Lower lobe of right lung (tissue), 2 donors: ENCODE results near the gene NCK2. TPM values are rescaled to one million over a fixed set of nuclear protein-coding genes. Genes with fewer than 3 reads are reported as not detected.
A peak's percentile ranks its signal among the peaks of the same experiment; 100 is the strongest.

Source experiments
- ATAC-seq, 2 donors: fragments of 200-7000 bp; cut with Tn5 transposase; one replicate each; pipeline ENCODE4 v1.9.1; 2020 to 2022; ENCODE audit warnings: mild to moderate bottlenecking in 2 of 2, moderate library complexity in 2 of 2
- DNase-seq: peaks from one replicate; pipeline ENCODE4 v3.0.0-alpha.2; 2020
- H3K27ac ChIP-seq: fragments of 200-600 bp; one replicate; pipeline ENCODE4 v1.8.0; 2022
- H3K27me3 ChIP-seq: fragments of 200-600 bp; one replicate; pipeline ENCODE4 v1.8.0; 2022; ENCODE audit warnings: low read depth
- H3K36me3 ChIP-seq: fragments of 200-600 bp; one replicate; pipeline ENCODE4 v1.8.0; 2022; ENCODE audit warnings: mild to moderate bottlenecking
- H3K4me1 ChIP-seq: fragments of 200-600 bp; one replicate; pipeline ENCODE4 v1.8.0; 2022
- H3K4me3 ChIP-seq: fragments of 200-600 bp; one replicate; pipeline ENCODE4 v1.8.0; 2022; ENCODE audit warnings: mild to moderate bottlenecking
- H3K9me3 ChIP-seq: fragments of 200-600 bp; one replicate; pipeline ENCODE4 v1.8.0; 2022
- CTCF ChIP-seq: fragments of 200-600 bp; IDR thresholded peaks from one replicate; pipeline ENCODE4 v1.8.0; 2022; ENCODE audit warnings: antibody characterized with exemption, mild to moderate bottlenecking
- intact Hi-C: fragments of 100-400 bp; cut with DNase I; formaldehyde crosslinking; loops from one replicate; pipeline ENCODE4 v1.11.0; 2022
- total RNA-seq: library from RNA; stranded (reverse); fragmentation: NEBNext Ultra II Directional; extraction: Animal tissue kit (Norgen Biotek cat#: 25700); gene quantifications from one replicate; pipeline ENCODE4 v1.2.1, GENCODE V29; 2021
- donor health status: DM: no; HTN: yes; CAD: no; lungs with severe emphysema.

Gene NCK2
- total RNA-seq, 1 donor from 2014 or later = 36.7 TPM

GRCh38 chr2:105872830-105873229 is 128.1 kb downstream of the NCK2 start:
- H3K27ac ChIP-seq = no peak overlapping the region
- H3K27me3 ChIP-seq = no peaks in the 10 kb centered on the region
- intact Hi-C loops = no loop called here
- no peaks in the 10 kb centered on the region for H3K36me3 ChIP-seq
- peaks cover 21% of the 10 kb centered on the region for H3K4me1 ChIP-seq
- TF ChIP-seq CTCF = no peak
- no peak for DNase-seq
- ATAC-seq = no peak
- no peak overlapping the region for H3K4me3 ChIP-seq
- H3K9me3 ChIP-seq = no peaks in the 10 kb centered on the region

- TF ChIP-seq CTCF = no peak
These were observed 128.6 kb downstream of the NCK2 start for GRCh38 chr2:105873281-105873680.

GRCh38 chr2:105873721-105874120 is 129.0 kb downstream of the NCK2 start:
- no peak for TF ChIP-seq CTCF
- Histone ChIP-seq H3K9me3 (no peaks in the 10 kb centered on the region), H3K27me3 (no peaks in the 10 kb centered on the region), H3K4me3 (no peak overlapping the region), H3K27ac (no peak overlapping the region), H3K36me3 (no peaks in the 10 kb centered on the region), H3K4me1 (peaks cover 12% of the 10 kb centered on the region)
- DNase-seq (no peak), ATAC-seq (peak; percentile 61 to 68)
- intact Hi-C loops = no loop called here

More at GRCh38 chr2:105873281-105873680, 128.6 kb downstream of the NCK2 start:
- DNase-seq = no peak
- Histone ChIP-seq H3K27me3 (no peaks in the 10 kb centered on the region), H3K4me1 (peaks cover 17% of the 10 kb centered on the region), H3K9me3 (no peaks in the 10 kb centered on the region), H3K27ac (no peak overlapping the region), H3K36me3 (no peaks in the 10 kb centered on the region), H3K4me3 (no peak overlapping the region)
- intact Hi-C loops = no loop called here
- ATAC-seq = no peak

GRCh38 chr2:105874466-105874865 is 129.8 kb downstream of the NCK2 start:
- Histone ChIP-seq H3K27me3 (no peaks in the 10 kb centered on the region), H3K4me1 (peaks cover 10% of the 10 kb centered on the region), H3K36me3 (no peaks in the 10 kb centered on the region), H3K4me3 (no peak overlapping the region), H3K9me3 (peaks cover 3% of the 10 kb centered on the region), H3K27ac (no peak overlapping the region)
- intact Hi-C loops = no loop called here
- ATAC-seq (no peak), DNase-seq (no peak)
- no peak for TF ChIP-seq CTCF

- peaks cover 3% of the 10 kb centered on the region for H3K9me3 ChIP-seq
- TF ChIP-seq CTCF = no peak
- no peaks in the 10 kb centered on the region for H3K27me3 ChIP-seq
- H3K36me3 ChIP-seq = no peaks in the 10 kb centered on the region
- intact Hi-C loops = no loop called here
- no peak overlapping the region for H3K27ac ChIP-seq
- no peak for DNase-seq
- ATAC-seq = no peak
- no peak overlapping the region for H3K4me3 ChIP-seq
- H3K4me1 ChIP-seq = peaks cover 10% of the 10 kb centered on the region
These were observed 130.5 kb downstream of the NCK2 start for GRCh38 chr2:105875241-105875640.

- Histone ChIP-seq H3K27ac (no peak overlapping the region), H3K4me1 (peaks cover 10% of the 10 kb centered on the region), H3K9me3 (peaks cover 3% of the 10 kb centered on the region), H3K4me3 (no peak overlapping the region), H3K36me3 (peaks cover under 1% of the 10 kb centered on the region), H3K27me3 (no peaks in the 10 kb centered on the region)
- no peak for TF ChIP-seq CTCF
- DNase-seq = no peak
- ATAC-seq = no peak
- intact Hi-C loops = no loop called here
These were observed 131.5 kb downstream of the NCK2 start for GRCh38 chr2:105876191-105876590.
